ENCODE results near the gene PRRG3.

Gene PRRG3

DNA sequence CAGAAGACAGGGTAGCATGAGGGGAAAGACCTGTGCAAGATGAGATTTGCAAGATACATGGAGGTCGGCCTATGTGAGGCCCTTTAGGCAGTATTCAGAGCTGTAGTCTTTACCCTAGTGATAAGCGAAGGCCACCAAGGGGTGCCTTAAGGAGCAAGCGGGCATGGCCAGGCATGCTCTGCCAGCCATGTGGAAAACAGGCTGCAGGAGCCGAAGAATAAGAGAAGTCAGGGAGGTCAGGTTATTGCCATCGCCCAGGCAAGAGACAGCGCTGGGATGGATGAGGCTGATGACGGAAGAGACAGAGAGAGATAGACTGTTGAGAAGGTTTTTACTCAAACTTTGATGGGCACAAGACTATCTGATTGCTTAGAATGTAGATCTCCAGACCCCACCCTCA, 13.6 kb downstream of the PRRG3 start:
- no peak for DNase-seq (ENCODE audit: low read depth)

DNA sequence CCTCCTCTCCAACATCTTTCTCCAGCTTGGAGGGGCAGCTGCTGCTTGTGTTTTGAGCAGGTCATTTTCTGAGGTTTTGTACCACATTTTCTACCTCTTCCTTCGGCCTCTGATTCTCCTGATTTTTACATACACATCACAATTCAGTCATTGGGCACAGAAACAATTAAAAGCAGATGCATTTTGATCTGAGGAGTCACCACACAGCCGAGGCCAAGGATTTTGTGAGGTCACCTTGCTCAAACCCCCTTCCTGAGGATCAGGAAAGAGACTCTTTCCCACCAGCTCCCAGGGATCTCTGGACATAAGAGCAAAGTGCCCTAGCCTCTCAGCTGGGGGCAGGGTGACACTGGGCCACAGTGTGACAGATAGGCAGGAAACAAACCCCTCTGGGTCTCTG, 15.2 kb downstream of the PRRG3 start:
- DNase-seq (ENCODE audit: low read depth), result no peak

DNA sequence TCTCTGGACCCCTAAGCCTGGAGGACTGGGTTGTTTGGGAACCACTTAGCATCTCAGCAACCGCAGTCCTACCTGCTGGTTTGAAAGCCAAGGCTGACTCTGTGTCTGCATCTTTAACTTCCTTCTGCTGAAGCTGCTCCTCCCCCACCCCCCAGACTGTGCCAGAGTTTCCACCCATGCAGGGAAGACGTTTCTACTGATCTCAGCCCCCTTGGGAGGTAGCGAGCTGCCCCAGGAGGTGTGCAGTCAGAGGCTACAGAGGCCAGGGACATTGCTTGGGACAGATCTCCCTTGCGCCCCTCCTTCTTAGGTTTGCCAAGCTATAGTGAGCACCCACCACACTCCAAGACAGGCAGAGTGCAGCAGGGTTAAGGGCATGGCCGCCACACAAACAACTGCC, 15.9 kb downstream of the PRRG3 start:
- no peak for DNase-seq (ENCODE audit: low read depth)

DNA sequence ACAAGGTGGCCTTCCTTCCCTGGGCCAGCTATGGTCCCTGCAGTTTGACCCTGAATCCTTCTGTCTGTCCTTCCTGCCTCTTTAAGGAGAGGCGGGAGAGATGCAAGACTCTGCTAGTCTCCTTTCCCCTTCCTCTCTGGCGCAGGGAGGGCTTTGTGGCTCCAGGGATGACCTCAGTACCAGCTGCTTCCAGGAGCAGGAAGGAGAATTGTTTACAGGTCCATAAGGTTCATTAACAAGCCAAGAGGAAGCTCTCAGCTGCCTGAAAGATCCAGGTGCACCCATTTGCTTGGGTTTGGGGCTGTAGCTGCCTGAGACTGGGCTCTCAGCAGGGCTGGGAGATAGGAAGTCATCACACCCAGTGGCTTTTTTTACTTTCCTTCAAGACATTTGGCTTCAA, 16.5 kb downstream of the PRRG3 start:
- no peak for DNase-seq (ENCODE audit: low read depth)

DNA sequence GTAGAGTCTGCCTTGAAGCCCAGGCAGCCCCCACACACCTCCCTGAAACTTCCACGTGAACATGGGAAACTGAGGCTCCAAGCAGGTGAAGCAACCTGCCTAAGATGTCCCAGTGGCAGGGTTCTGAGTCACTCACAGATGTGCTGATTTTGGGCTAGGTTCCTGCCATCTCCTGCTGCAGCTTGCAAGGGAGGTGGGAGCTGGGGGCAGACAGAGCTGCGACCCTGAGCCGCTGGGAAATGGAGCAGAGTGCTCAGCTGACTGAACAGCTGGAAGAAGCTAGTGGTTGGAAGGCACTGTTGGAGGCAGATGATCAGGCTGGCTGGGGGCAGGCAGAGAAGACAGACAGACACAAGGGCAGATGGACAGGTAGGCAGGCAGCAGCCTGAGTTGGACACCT, 17.0 kb downstream of the PRRG3 start:
- DNase-seq (ENCODE audit: low read depth), result no peak

DNA sequence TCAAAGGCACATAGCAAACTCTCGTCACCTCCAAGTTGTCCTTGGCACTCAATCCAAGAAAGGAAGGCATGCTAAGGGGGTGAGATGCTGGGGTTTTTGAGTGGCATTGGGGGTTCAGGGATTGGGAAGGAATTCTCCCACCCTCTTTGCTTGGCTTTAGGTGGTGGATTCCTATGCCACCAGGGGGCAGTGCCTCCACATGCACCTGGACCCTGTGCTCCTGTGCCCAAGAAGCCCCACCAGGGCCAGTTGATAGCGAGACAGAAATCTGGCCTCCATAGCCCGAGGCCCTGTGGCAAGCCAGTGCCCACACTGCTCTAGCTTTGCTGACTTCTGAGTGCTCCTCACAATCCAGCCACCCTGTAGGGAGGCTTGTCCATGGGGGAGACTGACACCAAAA, 18.6 kb downstream of the PRRG3 start:
- DNase-seq (ENCODE audit: low read depth), result no peak

DNA sequence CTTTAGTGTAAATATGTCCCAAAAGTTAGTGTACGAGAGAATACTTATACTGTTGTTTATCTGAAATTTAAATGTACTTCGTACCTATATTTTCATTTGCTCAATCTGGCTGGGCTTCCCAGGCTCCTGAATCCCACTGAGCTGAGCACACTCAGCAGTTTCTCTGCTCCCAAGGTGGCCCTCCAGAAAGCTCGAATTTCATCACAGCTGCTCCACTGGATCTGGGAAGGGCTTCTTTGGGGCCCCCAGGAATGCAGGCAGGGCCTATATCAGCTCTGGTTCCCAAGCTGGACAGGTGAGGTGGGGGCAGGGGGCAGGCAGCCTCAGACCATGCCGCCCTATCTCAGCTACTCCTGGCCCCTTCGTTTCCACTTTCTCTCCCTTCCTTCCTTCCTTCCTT, 19.1 kb downstream of the PRRG3 start:
- no peak for DNase-seq (ENCODE audit: low read depth)

DNA sequence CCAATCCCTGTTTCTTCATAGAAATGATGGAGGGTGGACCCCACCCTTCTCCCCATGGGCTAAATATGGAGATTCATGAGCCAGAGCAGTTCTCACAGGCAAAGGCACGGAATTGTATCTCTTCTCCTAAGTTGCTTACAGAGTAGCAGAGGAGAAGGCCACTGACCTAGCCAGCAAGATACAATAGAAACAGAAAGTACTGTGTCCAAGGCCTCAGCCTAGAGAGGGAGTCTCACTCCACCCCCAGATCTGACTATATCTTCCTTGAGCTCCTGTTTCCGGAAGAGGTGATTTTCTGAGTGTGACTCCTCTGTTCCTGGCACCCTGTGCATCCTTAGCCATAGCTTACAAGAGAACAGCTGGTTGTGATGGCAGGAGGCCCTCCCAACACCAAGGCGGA, 20.5 kb downstream of the PRRG3 start, which contains the start of gene FATE1:
FATE1 (plus strand) TSS at position 284 of the 400 bp plus-strand sequence; CDS start at position 369, 85 bp downstream.
- DNase-seq (ENCODE audit: low read depth), result no peak

DNA sequence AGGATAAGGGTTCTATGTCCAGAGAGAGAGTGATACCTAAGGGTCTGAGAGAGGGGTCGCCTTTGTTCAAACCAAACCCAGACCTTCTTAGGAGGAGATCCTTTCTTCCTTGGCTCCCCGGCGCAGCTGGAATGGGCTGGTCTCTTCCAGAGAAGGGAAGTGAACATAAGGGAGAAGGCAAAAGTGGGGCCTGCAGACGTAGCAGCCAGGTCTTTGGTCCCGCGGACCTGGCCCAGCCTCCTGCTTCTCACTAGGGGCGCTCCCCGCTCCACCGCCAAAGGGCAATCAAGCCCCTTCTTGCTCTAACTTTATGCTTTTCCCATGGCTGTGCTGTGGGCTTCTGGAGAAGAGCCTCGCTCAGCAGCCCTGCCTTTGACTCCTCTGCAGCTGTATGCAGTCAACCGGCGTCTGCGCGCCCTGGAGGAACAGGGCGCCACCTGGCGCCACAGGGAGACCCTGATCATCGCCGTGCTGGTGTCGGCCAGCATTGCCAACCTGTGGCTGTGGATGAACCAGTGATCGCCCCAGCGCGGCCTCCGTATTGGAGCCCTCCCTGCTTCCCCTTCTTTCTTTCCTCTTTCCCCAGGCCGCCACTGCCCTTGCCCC, 27.1 kb downstream of the PRRG3 start:
- DNase-seq (ENCODE audit: low read depth), result no peak

DNA sequence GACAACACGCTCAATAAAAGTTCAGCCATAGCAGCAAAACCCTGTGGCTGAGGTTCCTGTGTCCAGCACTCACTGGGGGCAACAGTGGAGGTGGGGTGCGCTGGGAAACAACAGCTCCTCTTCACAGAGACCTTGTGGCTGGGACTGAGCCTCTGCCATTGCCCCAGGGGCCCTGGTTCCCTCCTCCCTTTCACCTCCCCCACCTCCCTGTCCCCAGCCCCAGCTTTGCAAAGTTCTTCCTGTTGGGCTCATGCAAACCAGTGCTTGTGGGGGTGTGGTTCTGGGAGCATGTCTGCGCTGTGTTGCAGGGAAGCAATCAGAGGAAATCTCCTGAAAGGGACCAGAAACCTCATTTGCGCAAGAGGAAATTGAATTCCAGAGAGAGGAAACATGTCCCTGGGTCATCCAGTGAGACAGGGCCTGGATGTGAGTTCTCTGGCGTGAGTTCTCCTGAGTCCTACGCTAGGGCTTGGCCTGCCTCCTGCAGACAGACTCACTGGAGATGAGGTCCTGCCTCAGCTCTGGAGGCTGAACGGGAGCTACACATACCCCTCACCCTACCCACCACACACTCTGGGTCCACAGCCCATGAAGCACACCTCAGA, 28.0 kb downstream of the PRRG3 start:
- no peak for DNase-seq (ENCODE audit: low read depth)

DNA sequence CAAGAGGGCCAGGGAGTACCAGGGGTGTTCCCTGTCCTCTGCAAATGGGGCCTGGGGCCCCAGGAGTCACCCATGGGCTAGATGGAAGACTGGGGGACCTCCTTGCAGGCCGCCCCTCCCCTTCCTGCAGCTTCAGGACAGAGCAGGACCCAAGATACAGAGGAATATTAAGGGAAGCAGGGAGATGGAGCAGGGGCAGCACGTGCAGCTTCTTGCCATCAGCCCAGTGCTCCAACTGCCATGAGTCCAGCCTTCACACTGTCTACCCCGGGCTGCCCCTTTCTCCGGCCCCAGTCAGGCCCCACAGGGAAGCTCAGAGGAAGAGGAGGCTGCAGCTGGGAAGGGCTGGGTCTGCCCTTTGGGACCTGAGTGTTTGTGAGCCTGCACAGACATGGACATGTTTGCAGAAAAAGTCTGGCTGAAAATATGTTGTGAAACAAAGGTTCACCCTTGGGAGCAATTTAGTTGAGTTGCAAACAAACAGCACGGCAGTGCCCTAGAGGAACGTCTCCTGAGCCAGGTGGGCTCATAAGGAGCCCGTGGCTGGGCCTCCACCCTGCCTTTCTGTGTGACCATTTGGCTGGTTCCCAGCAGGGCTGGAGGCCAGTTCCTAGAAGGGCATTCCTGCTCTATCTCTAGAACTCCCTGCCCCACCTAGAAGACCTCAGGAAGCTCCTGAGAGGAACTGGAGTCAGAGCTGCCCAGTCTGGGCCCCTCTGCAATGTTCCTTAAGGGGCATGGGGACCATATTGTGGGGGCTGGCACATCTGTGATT, 29.5 kb downstream of the PRRG3 start:
- no peak for DNase-seq (ENCODE audit: low read depth)

DNA sequence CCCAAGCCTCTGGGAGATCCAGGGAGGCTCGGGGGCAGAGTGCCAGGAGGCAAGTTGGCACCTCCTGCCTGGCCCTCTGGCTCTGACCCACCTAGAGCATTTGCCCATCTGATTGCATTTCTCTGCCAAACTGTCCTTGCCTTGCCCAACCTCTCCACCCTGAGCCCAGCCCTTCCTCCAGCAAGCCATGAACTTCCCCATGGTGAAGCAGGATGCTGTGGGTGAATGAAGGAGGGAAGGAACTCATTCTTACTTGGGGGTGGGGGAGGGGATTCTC, 30.0 kb downstream of the PRRG3 start:
- no peak for DNase-seq (ENCODE audit: low read depth)

DNA sequence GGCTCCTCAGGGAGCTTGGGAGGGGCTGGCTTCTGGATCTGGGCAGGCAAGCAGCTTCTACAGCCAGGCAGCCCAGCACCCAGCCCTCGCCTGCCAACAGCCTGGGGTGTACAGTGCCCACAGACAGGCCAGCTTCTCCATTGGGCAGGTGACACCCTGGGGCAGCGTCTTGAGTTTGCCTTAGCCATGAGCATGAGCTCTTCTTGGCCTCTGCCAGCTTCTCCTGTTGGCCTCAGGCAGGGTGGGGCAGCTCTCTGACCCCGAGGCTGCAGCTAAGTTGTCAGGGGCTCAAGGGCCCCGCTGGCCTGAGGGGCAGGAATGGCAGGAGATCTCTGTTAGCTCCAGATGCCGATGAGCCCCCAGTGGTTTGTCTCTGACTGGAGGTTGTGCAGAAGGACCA, 31.5 kb downstream of the PRRG3 start:
- no peak for DNase-seq (ENCODE audit: low read depth)

DNA sequence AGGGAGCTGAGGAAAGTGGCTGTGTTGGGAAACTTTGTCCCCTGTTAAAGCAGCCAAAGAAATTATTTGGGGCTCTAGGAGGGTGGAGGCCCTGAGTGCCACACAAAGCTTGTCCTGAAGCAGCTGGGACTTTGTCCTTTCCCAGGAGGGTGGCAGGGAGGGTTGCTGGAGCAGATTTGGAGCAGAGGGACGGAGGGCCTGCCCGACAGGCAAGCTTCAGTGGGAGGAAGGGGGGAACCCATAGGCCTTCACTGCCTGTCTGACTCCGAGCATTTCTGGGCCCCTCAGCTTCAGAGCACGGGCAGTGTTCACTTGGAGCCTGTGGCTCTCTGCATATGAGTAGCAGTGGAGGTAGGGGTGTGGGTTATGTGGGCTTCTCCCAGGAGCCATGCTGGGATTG, 32.1 kb downstream of the PRRG3 start:
- no peak for DNase-seq (ENCODE audit: low read depth)

DNA sequence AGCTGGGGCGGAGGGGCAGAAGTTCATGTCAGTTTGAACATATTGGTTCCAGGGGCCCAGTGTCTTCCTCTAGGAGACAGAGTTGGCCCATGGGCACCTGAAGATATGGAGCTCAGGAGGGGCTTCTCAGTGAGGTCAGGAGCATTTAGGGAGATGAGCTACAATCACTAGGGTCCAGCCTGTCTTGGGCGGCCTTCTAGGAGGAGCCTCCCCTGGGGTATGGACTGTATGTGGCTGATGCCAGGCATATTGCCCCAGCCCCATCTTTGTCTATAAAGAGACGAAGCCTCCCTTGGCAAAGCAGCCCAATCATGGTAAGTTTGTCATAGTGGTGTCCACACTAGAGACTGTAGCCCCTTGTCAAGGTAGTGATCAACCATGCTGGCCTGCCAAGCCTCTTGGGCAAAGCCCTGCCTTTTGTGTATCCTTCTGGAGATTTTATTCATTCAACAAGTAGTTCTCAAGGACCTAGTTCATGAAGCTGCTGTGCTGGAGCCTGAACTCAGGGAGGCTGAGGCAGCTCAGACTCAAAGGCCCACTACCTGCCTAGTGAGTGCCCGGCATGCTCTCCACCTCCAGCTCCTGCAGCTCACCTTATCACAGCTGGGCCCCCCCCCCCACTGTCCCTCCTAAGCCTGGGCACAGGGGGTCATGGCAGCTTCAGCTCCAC, 33.9 kb downstream of the PRRG3 start:
- DNase-seq (ENCODE audit: low read depth), result no peak

DNA sequence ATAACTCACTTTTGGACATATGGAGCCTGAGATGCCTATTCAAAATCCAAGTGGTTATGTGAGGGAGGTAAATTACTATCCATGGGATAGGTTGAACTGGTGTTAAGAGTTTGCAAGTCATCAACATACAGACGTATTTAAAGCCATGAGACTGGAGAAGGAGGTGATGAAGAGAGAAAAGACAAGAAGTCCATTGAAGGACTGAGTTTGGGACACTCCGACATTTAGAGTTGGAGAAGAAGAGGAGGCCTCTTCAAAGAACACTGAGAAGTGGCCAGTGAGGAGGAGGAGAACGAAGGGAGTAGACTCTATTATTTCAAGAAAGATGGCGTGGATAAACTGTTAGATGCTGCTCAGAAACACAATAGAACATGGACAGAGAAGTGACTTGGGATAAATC, 39.2 kb downstream of the PRRG3 start, which contains the start of gene CNGA2:
CNGA2 (plus strand) TSS at position 301 of the 400 bp plus-strand sequence. CDS start 3,738 bp downstream, outside the sequence.
- no peak for DNase-seq (ENCODE audit: low read depth)

DNA sequence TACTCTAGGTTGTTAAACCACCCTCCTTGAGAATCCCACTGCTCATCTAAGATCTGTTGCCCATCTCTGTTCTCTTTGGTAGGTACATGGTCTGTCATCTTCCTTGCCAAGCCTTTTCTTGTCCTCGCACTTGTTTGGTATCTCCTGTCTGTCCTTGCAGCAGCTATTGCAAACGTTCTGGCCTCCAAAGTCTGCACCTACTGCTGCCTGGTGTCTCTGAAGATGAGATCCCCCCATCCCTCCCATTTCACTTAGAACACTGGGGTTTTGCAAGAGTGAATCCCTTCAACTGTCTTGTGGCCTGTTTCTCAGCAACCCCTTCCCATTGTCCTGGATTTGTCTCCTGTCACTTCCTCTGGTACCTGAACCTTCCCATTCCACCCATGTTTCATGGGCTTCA, 40.0 kb downstream of the PRRG3 start:
- DNase-seq (ENCODE audit: low read depth), result no peak

DNA sequence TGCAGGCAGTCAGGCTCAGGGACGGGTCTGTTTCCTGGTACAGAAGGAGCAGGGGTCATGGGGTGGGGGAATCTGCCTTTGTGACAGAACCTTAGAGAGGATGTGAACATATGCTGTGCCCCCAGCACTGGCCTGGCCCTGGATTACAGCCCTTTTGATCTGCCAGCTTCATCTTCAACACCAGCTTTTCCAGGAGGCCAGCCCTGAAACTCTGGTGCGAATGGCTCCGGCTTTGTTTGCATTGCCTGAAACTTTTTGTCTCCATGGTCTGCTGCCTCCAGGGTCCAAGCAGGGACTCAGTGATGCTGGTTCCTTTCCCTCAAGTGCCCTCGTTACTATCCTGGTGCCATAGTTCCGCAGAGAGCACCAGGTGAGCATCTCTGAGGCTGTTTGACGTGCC, 41.4 kb downstream of the PRRG3 start:
- no peak for DNase-seq (ENCODE audit: low read depth)

DNA sequence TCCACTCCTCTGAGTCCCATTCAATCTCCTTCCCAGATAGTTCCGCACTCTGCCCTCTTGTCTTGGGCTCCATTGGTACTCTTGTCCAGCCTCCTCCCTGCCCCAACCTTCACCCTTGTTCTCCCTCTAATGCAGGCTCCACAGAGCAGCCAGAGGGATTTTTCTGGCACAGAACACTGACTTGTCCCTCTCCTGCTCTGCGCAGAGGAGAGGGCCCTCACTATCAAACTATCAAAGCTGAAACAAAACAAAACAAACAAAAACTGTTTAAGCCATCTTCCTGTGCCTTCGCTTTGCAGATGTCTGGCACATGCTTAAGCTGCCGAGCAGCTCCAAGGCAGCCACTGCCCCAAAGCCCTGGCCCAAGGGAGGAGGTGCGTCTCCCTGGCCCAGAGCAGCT, 42.2 kb downstream of the PRRG3 start:
- no peak for DNase-seq (ENCODE audit: low read depth)

DNA sequence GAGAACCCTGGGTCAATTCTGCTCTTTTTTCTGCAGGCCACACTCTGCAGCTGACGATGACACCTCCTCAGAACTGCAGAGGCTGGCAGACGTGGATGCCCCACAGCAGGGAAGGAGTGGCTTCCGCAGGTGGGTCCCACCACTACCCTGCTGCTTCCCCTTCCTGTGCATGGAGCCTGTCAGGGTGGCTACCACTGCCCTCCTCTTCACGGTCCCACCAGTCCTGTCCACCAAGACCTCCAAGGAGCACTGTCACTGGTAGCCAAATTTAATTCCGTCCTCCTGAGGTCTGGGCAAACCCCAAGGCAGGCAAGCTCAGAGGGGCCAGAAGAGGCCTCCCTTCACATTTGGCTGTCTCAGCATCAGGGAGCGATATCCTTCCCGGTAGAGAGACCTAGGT, 43.5 kb downstream of the PRRG3 start:
- DNase-seq (ENCODE audit: low read depth), result no peak

DNA sequence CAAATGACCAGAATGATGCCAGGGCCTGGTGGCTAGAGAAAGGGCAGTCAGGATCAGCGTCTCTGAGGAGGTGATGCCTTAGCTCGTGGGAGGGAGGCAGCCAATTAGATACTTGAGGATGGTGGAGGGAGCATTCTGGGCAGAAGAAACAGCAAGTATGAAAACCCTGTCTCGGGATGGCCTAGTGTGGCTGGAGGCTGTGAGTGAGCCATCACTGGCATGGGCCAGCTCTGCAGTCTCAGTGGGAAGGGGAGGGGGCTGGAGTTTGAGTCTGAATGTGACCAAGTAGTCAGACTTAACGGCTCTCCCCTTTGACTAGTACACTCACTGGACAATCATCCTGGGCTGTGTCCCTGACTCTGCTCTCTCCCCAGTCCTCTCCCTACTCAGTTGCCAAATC, 46.3 kb downstream of the PRRG3 start:
- DNase-seq (ENCODE audit: low read depth), result no peak

DNA sequence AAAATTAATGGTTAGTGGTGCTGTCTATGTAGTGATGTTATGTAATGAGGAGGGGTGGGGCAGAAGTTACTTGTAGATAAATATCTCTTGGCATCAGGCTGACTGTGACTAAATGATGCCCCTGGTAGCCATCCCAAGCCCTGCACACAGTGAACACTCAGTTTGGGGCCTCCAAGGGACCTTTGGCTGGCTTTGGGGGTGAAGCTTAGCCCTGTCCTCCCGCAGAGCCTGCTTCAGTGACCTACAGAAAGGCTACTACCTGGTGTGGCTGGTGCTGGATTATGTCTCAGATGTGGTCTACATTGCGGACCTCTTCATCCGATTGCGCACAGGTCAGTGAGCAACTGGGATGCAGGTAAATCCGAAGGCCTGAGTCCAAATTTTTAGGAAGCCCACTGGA, 47.1 kb downstream of the PRRG3 start:
- no peak for DNase-seq (ENCODE audit: low read depth)

All from activated T-cell treated with anti-CD3 and anti-CD28 coated beads for 24 hours (primary cell).